ENCODE results near the gene HOTAIR.

Gene HOTAIR

GRCh38 chr12:53929527-53929926, 45.2 kb downstream of the HOTAIR start:
- no peak for DNase-seq (ENCODE audit: low read depth in 1 of 2, low spot score in 1 of 2)

GRCh38 chr12:53928054-53928835, 46.5 kb downstream of the HOTAIR start:
- DNase-seq (ENCODE audit: low read depth in 1 of 2, low spot score in 1 of 2), result no peak

DNA sequence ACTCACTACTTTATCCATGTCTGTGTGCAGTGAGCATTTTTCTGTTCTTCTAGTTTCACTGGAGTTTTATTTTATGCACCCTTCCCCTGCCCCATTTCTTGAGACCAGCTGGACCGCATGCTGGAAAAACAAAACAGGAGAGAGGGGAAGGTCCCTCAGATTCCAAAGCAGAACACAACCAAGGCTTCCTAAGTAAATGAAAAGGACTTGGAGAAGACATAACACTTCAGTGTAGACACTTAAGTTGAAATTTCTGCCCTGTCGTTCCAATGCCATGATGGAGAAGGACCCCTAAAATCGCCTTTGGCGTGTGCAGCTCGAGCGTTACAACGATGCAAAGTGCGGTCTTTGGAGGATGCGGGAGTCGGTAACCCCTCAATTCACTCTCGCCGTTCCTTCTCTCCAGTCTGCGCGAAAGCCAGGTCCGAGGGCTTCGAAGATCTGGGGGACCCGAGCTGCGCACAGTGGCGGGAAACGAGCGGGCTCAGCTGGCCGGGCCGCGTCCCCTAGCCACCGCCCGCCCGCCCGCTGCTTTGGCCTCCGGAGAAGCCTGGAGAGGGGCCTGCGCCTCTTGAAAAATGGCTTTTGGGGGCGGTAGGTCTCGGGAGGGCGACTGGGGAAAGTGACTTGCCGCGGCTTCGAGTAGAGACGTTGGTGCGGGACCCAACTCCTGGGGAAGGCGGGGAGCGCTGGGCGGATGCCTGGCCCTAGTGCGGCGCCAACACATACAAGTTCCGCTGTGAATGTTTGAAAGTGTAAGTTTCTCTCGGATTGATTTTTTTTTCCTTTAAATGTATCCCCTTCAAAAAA, 47.3 kb downstream of the HOTAIR start:
- no peak for DNase-seq (ENCODE audit: low read depth in 1 of 2, low spot score in 1 of 2)

DNA sequence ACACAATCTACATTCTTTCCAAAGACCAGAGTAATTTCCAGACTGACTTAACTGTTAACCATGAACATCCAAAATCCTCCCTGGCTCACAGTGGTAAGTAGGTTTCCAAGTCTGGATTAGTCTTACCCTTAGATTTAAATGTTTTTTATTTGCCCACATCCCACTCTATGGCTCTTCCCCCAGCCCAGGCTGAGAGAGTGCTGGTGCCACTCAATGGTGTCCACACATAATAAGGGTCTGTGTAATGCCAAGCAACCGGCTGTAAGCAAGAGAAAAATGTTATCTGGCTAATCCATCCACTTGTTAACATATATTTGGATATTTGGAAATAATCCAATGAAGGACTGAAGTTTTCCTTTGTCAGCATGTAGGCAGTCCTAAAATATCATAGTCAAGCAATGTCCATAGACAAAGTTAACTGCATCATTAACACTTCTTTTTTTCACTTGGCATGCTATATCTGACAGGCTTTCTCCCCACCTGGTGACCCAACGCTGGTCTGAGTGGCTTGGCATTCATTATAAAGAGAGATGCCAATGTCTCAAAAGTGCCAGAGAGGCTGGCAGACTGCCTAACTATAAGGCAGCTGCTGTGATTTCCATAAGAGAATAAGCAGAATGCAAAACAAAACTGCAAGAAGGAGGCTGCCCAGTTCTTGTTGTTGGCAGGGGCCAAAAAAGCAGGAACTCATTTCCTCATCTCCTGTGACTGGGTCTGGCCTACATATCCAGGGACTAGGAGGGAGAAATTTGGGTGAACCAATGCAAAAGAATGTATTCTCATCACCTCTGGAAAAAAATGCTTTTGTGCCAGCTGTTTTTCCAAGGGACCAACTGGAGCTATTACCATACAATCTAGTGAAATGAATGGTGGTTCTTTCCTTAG, 50.0 kb downstream of the HOTAIR start:
- DNase-seq (ENCODE audit: low read depth in 1 of 2, low spot score in 1 of 2), result no peak

DNA sequence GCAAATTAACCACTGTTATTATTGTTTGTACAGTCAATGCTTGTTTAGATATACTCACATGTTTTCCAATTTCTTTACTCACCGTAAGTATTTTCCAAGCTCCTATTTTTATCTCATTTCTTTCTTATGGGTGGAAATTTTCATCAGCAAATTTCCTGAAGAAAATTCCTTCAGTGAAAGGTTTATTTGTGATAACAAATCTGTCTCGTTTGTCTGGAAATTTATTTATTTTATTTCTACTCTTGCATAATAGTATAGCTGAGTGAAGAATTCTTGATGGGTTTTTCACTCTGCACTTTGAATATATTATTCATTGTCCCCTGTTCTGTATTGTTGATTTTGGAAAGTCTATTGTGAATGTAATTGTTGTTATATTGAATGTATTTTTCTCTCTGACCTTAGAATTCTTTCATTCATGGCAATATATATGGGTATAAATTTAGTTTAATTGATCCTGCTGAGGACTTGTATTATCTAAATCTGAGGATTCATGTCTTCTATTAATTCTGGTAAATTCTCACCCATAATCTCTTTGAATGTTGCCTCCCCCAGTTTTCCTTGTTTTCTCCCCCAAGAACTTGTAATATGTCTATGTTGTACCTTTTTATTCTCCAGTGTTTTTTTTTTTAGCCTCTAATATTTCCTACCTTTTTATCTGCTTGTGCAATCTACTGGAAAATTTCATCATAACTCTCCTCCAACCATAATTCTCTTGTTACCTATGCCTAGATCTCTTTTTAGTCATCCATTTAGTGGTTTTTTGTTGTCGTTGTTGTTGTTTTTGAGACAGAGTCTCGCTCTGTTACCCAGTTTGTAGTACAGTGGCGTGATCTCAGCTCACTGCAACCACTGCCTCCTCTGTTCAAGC, 57.7 kb downstream of the HOTAIR start:
- no peak for DNase-seq (ENCODE audit: low read depth in 1 of 2, low spot score in 1 of 2)
